ENCODE measurements around the gene KIDINS220. TPM values are rescaled to one million over a fixed set of nuclear protein-coding genes. Genes with fewer than 3 reads are reported as not detected.

Gene KIDINS220
- total RNA-seq, 1 experiment from 2014 or later: 20.1 TPM

DNA sequence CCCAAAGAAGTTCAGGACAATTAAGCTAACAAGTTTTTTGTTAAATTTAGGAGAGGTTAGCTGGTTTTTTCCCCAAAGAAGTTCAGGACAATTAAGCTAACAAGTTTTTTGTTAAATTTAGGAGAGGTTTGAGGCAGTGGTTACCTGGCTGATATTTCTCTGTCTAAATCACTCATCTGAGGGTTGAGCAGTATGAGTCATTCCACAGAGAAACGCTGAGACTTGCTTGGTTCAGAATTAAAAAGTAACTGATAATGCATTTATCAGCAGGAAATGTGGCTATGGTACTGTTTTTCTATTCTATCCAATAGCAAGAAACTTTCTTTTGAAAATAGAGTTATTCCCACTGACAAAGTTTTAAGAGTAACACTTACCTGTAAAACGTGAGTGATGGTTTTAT lies 22.8 kb upstream of the KIDINS220 start:
- H3K4me1 ChIP-seq (ENCODE audit: control insufficient read depth in 1 of 2, insufficient read depth in 2 of 2, low read length in 2 of 2): no peaks in the 10 kb centered on the region
- BruUV-seq (replicated peaks): no TSS peak
- no peak overlapping the region for H3K4me2 ChIP-seq (ENCODE audit: low read length)
- H3K9me2 ChIP-seq (ENCODE audit: insufficient read depth): no peaks in the 10 kb centered on the region
- no peaks in the 10 kb centered on the region for H3K36me3 ChIP-seq (ENCODE audit: control insufficient read depth in 1 of 2, insufficient read depth in 2 of 2, low read length in 2 of 2)
- H3K79me2 ChIP-seq (ENCODE audit: insufficient read depth, low read length): no peaks in the 10 kb centered on the region
- no peaks in the 10 kb centered on the region for H3K27me3 ChIP-seq (ENCODE audit: insufficient read depth, low read length)
- intact Hi-C loops (cut with micrococcal nuclease): no loop called here
- no peaks in the 10 kb centered on the region for H4K20me1 ChIP-seq (ENCODE audit: insufficient read depth)
- no peak overlapping the region for H2AFZ ChIP-seq (ENCODE audit: low read depth, low read length, poor library complexity, severe bottlenecking)
- ChIA-PET POLR2A (no interaction called here), RAD21 (ENCODE audit: low non-redundant PET in 1 of 2, low total read pairs in 2 of 2, uncharacterized antibody in 2 of 2, unreplicated experiment in 2 of 2) (no interaction called here), CTCF (no interaction called here)
- no peak overlapping the region for H3K9ac ChIP-seq (ENCODE audit: low read length)
- ATAC-seq: no peak
- H3K4me3 ChIP-seq (replicated peaks in 1 of 2; ENCODE audit: low read depth in 1 of 2, low read length in 2 of 2): no peak overlapping the region
- TF ChIP-seq ELF1 (IDR thresholded peaks at IDR 0.05; ENCODE audit: borderline replicate concordance, low read depth): no peak
- no peak for TF ChIP-seq ZBTB33 (IDR thresholded peaks at IDR 0.05; ENCODE audit: extremely low read depth, insufficient replicate concordance, low read length)
- TF ChIP-seq RAD21 (IDR thresholded peaks at IDR 0.05; ENCODE audit: low read depth): no peak
- TF ChIP-seq TCF7L2 (IDR thresholded peaks at IDR 0.05; ENCODE audit: borderline replicate concordance, extremely low read depth, insufficient read depth, insufficient read length): no peak
- TF ChIP-seq SP1 (IDR thresholded peaks at IDR 0.05; ENCODE audit: low read depth): no peak
- no peak for DNase-seq (ENCODE audit: low read depth, low spot score)
- H3K9me3 ChIP-seq (ENCODE audit: control insufficient read depth in 1 of 2, insufficient read depth in 1 of 2, low read depth in 1 of 2, low read length in 2 of 2): no peaks in the 10 kb centered on the region
- H3K27ac ChIP-seq (ENCODE audit: low read depth, low read length): no peak overlapping the region

DNA sequence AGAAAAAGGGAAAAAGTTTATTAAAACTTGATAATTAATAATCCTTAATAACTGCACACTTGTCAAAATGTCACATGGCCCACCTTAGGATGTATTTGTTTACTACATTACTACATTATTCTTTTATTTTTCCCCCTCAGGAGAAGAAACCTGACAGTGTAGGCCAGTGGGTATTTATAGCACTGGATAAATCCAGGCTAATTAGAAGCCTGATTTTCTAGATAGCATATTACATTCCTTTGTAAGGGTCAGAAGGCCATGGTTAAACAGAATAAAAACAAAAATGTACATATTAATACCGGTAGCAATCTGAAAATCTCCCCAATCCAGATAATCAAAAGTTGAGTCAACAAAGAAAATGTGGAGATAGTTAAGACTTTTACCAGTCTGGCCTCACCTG lies 21.5 kb upstream of the KIDINS220 start:
- Histone ChIP-seq H3K4me3 (replicated peaks in 1 of 2; ENCODE audit: low read depth in 1 of 2, low read length in 2 of 2) (no peak overlapping the region), H4K20me1 (ENCODE audit: insufficient read depth) (no peaks in the 10 kb centered on the region), H3K9ac (ENCODE audit: low read length) (no peak overlapping the region), H3K36me3 (ENCODE audit: control insufficient read depth in 1 of 2, insufficient read depth in 2 of 2, low read length in 2 of 2) (no peaks in the 10 kb centered on the region), H3K9me3 (ENCODE audit: control insufficient read depth in 1 of 2, insufficient read depth in 1 of 2, low read depth in 1 of 2, low read length in 2 of 2) (no peaks in the 10 kb centered on the region), H3K4me2 (ENCODE audit: low read length) (no peak overlapping the region), H3K9me2 (ENCODE audit: insufficient read depth) (no peaks in the 10 kb centered on the region), H3K79me2 (ENCODE audit: insufficient read depth, low read length) (no peaks in the 10 kb centered on the region), H2AFZ (ENCODE audit: low read depth, low read length, poor library complexity, severe bottlenecking) (no peak overlapping the region), H3K27me3 (ENCODE audit: insufficient read depth, low read length) (no peaks in the 10 kb centered on the region), H3K4me1 (ENCODE audit: control insufficient read depth in 1 of 2, insufficient read depth in 2 of 2, low read length in 2 of 2) (no peaks in the 10 kb centered on the region), H3K27ac (ENCODE audit: low read depth, low read length) (no peak overlapping the region)
- no peak for DNase-seq (ENCODE audit: low read depth, low spot score)
- TF ChIP-seq POLR2A (IDR thresholded peaks at IDR 0.05; ENCODE audit: borderline replicate concordance, extremely low read depth, insufficient read depth, insufficient read length) (no peak), FOSL1 (IDR thresholded peaks at IDR 0.05; ENCODE audit: low read depth) (no peak)
- no peak for ATAC-seq
- ChIA-PET POLR2A (no interaction called here), CTCF (no interaction called here), RAD21 (ENCODE audit: low non-redundant PET in 1 of 2, low total read pairs in 2 of 2, uncharacterized antibody in 2 of 2, unreplicated experiment in 2 of 2) (no interaction called here)
- intact Hi-C loops (cut with micrococcal nuclease): no loop called here
- BruUV-seq (replicated peaks): no TSS peak
